NCI-H446 treated with DMSO at 0.1 percent for 48 hours (cell line): ENCODE results near the gene PLCD4.

ENCODE experiments used
- DNase-seq: peaks from one replicate; lab custom pipeline; 2025; lab: John Stamatoyannopoulos, UW

The PLCD4 gene

GRCh38 chr2:218664653-218665052, 57.0 kb downstream of the PLCD4 start:
- DNase-seq: no peak

- DNase-seq: no peak
These were observed 63.5 kb downstream of the PLCD4 start for GRCh38 chr2:218671097-218671653.

DNA sequence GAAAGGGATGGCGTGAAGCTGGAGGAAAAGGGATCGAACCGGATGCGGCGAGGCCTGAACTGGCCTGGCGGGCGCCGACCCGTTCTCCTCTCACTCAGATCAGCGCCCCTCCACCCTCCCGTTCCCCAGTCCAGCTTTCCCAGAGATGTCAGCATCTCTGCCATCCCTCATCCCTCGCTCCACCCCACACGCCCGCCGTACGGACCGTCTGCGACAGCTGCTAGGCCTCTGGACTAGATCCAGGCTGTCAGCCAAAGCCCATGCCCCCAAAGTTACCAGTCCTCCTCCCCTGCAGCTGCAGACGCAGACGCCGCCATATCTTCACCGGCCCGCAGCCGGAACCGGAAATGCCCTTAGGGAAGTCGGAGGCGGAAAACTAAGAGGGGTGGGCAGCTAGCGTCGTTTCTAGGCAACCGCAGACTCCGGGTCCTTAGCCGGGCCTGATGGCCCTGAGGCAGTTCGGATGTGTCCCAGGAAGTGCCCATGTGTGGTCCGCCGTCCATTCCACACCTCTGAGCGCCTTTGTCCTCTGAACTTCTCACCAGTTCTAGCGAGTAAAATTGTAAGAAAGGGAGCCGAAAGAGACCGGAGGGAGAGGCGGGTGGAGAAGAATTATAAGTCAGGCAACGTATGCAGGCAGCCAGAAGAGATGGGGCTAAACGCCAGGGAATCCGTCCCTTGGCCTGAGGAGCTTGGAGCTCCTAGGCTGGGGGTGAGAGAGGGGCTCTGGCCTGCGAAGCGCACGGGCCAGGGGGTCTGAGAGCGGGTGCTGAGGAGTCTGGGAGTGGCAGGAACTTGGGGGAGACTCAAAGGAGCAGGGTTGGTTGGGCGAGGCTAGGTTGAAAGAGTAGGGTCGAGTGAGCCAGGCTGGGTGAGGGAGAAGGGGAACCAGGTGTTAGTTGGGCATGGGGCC, 64.2 kb downstream of the PLCD4 start, which contains the start of the genes RNF25 and STK36:
Gene RNF25, minus strand, starts transcription at position 349 of the 913 bp plus-strand sequence. Its CDS starts 32 bp downstream, at position 317.
Gene STK36, plus strand, starts transcription at position 433 of the 913 bp plus-strand sequence. CDS start 744 bp downstream, outside the sequence.
- peak; percentile 81 for DNase-seq

DNA sequence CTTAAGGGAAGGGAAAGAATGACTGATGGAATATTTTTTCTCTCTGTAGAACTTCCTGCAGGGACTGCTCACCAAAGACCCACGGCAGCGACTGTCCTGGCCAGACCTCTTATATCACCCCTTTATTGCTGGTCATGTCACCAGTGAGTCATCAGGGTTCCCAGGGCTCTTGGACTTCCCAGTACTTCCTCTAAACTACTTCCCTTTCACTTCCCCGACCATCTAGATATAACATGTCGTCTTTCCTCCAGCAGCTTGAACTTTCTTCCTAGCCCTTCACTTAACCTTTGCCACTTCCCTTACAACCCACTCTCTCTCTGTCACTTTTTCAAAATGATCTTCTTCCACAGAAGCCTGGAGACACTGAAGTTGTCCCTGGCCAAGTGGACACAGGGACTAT, 71.4 kb downstream of the PLCD4 start:
- DNase-seq: no peak

GRCh38 chr2:218680061-218680460, 72.4 kb downstream of the PLCD4 start:
- DNase-seq: no peak
